Stimulated activated CD8-positive, alpha-beta memory T cell treated with anti-CD3 and anti-CD28 coated beads, Interleukin-15, amount 100 ng/mL, for 24 hours (primary cell): ENCODE data around the gene COL27A1.
"Not testable (repeated sequence)": the region's sequence is repeated elsewhere in the genome, so short reads cannot be mapped to it uniquely, and the experiment has no call there.

ENCODE experiments used
- DNase-seq: peaks from one replicate; pipeline ENCODE4 v3.0.0-alpha.2; 2020; ENCODE audit warnings: low read depth

COL27A1 gene

GRCh38 chr9:114184071-114184470 lies 28.7 kb downstream of the COL27A1 start:
- DNase-seq, result no peak

DNA sequence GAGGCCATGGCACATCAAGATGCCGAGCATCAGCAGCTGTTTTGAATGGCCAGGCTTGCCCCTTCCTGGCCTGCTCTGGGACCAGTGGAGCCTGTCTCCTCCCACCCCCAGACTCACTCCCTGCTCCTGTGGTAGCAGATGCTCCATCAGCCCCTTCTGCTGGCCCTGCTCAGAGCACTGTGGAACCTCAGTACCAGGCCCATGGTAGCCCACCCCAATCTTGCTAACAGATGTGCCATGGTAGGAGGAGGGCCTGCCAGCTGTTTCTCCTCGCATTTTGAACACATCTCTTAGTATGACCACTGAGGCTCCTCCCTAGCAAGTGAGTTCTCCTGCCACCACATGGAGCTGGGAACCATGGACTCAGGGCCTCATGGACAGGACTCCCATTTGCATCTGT lies 29.5 kb downstream of the COL27A1 start:
- DNase-seq, result no peak

GRCh38 chr9:114185570-114186490 lies 30.5 kb downstream of the COL27A1 start:
- DNase-seq, result no peak

DNA sequence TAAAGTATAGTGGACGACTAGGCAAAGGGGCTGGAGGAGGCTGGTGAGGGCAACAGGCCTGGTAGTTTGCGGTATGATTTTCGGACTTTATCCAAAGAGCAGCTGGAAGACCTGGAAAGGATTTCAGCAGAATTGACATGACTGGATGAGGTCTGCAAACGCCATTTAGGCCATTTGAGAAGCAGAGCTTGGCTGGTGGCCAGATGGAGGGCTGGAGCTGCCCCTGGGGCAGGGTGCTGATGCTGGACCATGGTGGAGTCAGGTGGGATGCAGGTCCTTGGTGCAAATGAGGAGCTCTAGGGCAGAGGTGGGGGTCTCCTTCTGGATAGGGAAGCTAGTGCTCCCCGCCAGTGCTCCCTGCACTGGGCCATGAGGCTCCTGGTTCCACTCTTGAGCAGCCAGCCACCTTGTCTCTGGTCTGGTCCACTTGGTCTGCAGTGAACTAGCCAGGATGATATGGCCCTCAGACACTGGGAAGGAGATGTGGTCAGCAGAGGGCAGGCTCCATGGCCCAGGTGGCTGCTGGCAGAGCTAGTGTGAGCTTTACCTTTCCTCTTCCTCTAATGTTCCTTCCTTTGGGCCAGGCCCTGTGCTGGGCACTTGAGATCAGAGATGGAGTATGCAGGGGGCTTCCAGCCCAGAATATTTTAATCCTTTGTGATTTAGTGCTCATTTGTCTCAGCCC lies 31.4 kb downstream of the COL27A1 start:
- no peak for DNase-seq

GRCh38 chr9:114187827-114188226 lies 32.5 kb downstream of the COL27A1 start:
- DNase-seq, result no peak

DNA sequence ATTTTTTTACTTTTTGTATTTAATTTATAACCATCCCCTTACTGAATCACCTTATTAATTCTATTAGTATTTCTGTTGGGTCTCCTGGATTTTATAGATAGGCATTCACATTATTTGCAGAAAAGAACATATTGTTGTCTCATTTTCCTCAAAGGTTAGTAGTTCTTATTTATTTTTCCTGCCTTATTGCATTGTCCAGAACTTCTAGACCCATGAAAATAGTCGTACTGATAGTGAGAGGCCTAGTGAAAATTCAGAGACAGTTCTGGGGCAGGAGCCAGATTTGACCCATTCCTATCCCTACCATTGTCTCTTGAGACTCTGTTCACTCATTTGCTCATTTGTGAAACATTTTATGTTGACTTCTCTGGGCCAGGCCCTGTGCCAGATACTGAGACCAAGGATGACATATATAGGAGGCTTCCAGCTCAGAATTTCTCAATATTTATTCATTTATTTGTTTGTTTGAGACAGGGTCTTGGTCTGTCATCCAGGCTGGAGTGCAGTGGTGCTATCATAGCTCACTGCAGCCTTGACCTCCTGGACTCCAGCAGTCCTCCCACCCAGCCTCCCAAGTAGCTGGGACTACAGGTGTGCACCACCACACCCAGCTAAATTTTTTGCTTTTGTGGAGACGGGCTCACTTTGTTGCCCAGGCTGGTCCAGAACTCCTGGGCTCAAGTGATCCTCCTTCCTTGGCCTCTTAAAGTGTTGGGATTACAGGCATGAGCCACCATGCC lies 34.7 kb downstream of the COL27A1 start:
- DNase-seq, result no peak

DNA sequence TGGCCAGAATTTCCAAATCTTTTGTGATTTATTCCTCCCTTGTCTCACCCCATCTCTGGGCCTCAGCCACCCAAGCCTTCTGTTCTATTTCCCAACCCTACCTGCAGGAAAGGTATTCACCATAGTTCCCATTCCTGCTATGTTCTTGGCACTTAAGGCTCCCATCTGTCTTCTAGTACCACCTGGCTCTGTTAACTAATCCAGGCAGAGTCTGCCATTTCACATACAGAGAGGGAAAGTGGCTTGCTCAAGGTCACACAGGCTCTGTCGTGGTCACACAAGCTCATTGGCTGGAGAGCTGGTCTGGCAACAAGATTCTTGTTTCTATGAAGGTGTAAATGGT lies 35.2 kb downstream of the COL27A1 start:
- DNase-seq, result no peak

GRCh38 chr9:114191402-114191801 lies 36.1 kb downstream of the COL27A1 start:
- DNase-seq, result not testable (repeated sequence)

DNA sequence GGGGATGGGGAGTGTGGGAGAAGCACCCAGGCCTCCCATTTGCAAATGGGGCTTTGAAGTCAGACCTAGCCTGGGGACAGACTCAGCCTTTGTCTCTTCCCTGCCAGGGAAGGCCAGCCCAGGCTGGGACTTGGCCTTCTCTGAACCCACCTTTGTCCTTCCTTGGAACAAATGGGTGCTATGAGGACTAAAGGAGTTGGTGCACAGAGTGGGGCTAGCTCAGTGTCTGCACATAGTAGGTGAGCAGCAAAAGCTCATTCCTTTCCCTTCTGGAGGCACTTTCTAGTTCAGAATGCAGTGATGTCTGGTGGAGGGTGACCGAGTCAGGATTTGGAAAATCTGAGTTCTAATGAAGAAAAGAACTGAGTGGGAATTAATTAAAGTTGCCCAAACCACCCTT lies 37.2 kb downstream of the COL27A1 start:
- no peak for DNase-seq

DNA sequence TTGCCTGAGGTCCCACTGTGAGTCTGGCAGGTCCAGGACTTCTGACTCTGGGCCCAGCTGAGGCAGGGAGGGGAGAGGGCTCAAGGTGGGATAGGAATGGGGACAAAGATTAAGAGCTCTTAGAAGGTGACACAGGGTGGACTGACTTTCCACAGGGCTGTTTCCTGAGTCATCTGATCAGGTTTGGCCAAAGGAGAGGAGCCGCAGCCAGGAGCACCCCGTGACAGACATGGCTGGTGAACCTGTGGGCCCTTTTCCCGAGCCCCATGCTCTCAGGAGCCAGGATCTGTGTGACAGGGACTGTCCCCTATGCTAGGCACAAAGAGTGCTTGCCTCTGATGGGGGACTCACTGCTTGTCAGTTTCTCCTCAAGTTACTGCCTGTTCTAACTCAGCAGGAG lies 37.8 kb downstream of the COL27A1 start:
- no peak for DNase-seq

- DNase-seq, result no peak
Measured at GRCh38 chr9:114196117-114196516, 40.8 kb downstream of the COL27A1 start.

GRCh38 chr9:114196979-114197622 lies 41.8 kb downstream of the COL27A1 start:
- no peak for DNase-seq

- DNase-seq, result no peak
Measured at GRCh38 chr9:114198249-114199040, 43.1 kb downstream of the COL27A1 start.

GRCh38 chr9:114200721-114201300 lies 45.5 kb downstream of the COL27A1 start:
- DNase-seq, result no peak

DNA sequence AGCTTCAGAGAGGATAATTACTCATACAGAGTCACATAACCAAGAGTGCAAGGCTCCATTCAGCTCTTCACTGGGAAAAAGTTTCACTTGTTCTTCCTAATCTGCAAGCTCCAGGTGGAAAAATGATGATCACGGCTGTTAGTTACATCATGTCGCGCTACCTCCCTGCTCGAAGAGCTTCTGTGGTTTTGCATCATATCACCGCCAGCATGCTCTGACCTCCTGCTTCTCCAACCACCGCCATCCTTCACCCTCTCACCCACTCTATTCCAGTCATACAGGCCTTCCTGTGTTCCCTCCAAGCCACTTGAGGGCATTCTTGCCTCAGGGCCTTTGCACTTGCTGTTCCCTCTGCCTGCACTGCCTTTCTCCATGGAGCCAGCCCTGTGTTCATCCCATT lies 47.1 kb downstream of the COL27A1 start:
- no peak for DNase-seq

DNA sequence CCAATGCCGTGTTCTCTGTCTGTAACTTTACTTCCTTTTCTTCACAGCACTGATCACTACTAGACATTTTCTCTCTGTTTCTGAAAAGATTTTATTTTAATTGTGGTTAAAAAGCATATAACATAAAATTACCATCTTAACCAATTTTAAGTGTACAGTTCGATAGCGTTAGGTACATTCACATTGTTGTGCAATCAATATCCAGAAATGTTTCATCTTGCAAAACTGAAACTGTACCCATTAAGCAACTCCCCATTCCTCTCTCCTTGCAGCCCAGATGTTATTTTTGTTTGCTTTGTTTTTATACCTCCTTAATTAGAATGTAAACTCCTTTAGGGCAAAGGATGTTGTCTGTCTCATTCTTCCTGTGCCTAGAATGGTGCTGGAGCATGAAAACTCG lies 47.5 kb downstream of the COL27A1 start:
- DNase-seq, result no peak

- no peak for DNase-seq
Measured at GRCh38 chr9:114203410-114204140, 48.2 kb downstream of the COL27A1 start.

DNA sequence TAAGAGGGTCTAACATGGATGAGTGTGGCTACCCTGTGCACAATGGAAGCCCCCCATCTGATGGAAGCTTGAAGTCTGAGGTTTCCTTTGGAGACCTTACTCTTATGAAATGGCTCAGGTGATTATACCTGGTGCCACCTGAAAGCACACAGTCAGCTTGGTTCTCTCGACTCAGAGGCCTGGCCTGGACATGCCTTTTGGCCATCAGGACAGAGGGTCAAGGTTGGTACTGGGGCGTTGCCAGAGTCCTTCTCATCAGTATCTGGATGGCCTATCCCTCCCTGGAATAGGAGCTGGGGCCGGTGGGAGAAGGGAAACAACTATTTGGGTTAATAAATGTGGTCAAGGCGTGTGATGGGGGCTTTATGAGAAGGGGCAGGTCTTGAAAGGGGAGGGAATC lies 48.9 kb downstream of the COL27A1 start:
- DNase-seq, result no peak

GRCh38 chr9:114205171-114206015 lies 50.1 kb downstream of the COL27A1 start:
- DNase-seq, result no peak
